HCT116 (cell line): Measurements from ENCODE around the gene DKK3. TPM values are rescaled to one million over a fixed set of nuclear protein-coding genes. Genes with fewer than 3 reads are reported as not detected.

Experiments used
- ATAC-seq: fragments of 200-7000 bp; cut with Tn5 transposase; 2 replicates; pipeline ENCODE4 v1.9.1; 2020; ENCODE audit warnings: mild to moderate bottlenecking, moderate library complexity
- BruUV-seq: library from RNA; stranded (reverse); fragments of 400-500 nt; replicated peaks from 2 replicates; lab custom pipeline; 2021; lab: Mats Ljungman, UMichigan
- CTCF ChIA-PET: fragments of 300-600 bp; sonication (Branson Sonifier 250); formaldehyde crosslinking; loops from one replicate; lab custom pipeline; 2021; ENCODE audit warnings: antibody characterized with exemption; lab: Charles Lee
- POLR2A ChIA-PET: fragments of 300-600, 350-600 bp; sonication (Branson Sonifier 250); formaldehyde crosslinking; loops from one replicate; lab custom pipeline; 2021; ENCODE audit warnings: antibody characterized with exemption; lab: Charles Lee
- RAD21 ChIA-PET, 2 experiments: fragments of 300-600 bp; sonication (Branson Sonifier 250); formaldehyde crosslinking; loops; one replicate each; lab custom pipeline; 2023; ENCODE audit warnings: low total read pairs in 2 of 2; ENCODE audit not compliant: uncharacterized antibody in 2 of 2, unreplicated experiment in 2 of 2, low non-redundant PET in 1 of 2; lab: Charles Lee
- DNase-seq: peaks from one replicate; pipeline ENCODE4 v3.0.0-alpha.2; 2010; ENCODE audit warnings: low read depth, low spot score
- H2AFZ ChIP-seq: fragments of 200-600 bp; shearing (Covaris generic), sonication (generic); 2 replicates; pipeline ENCODE4 v1.6.1; 2017; ENCODE audit warnings: low read depth, mixed run types, mixed read lengths, antibody characterized with exemption, low read length; ENCODE audit not compliant: poor library complexity, severe bottlenecking
- H3K27ac ChIP-seq: 2 replicates; pipeline ENCODE4 v1.5.1; 2012; ENCODE audit warnings: low read depth, low read length
- H3K27me3 ChIP-seq: fragments of 200-600 bp; sonication (generic); 2 replicates; pipeline ENCODE4 v1.6.1; 2016; ENCODE audit warnings: mixed run types, low read length, mixed read lengths; ENCODE audit not compliant: insufficient read depth
- H3K36me3 ChIP-seq, 2 experiments: fragments of 200-500 bp in 1 of 2; fragments of 200-600 bp in 1 of 2; sonication (Bioruptor generic) in 1 of 2; sonication (generic) in 1 of 2; 2 replicates each; pipeline versions ENCODE4 v1.5.1 to v1.6.1; 2014 to 2016; ENCODE audit warnings: low read length in 2 of 2, inconsistent platforms in 1 of 2, mixed read lengths in 1 of 2, mixed run types in 1 of 2; ENCODE audit not compliant: insufficient read depth in 2 of 2, control insufficient read depth in 1 of 2
- H3K4me1 ChIP-seq, 2 experiments: fragments of 200-600 bp in 1 of 2; sonication (generic) in 1 of 2; 2 replicates each; pipeline versions ENCODE4 v1.5.1 to v1.6.1; 2012 to 2017; ENCODE audit warnings: low read length in 2 of 2, inconsistent platforms in 1 of 2, mild to moderate bottlenecking in 1 of 2, mixed read lengths in 1 of 2, mixed run types in 1 of 2, moderate library complexity in 1 of 2; ENCODE audit not compliant: insufficient read depth in 2 of 2, control insufficient read depth in 1 of 2
- H3K4me2 ChIP-seq: fragments of 200-600 bp; sonication (generic); 2 replicates; pipeline ENCODE4 v1.6.1; 2017; ENCODE audit warnings: mixed run types, low read length, mixed read lengths
- H3K4me3 ChIP-seq, 2 experiments: fragments of 200-600 bp in 1 of 2; sonication (generic) in 1 of 2; replicated peaks in 1 of 2; 2 replicates each; pipeline ENCODE4 v1.5.1; 2011 to 2016; ENCODE audit warnings: low read length in 2 of 2, control low read depth in 1 of 2, low read depth in 1 of 2, mild to moderate bottlenecking in 1 of 2, mixed read lengths in 1 of 2, mixed run types in 1 of 2
- H3K79me2 ChIP-seq: fragments of 200-600 bp; sonication (generic); 2 replicates; pipeline ENCODE4 v1.6.1; 2017; ENCODE audit warnings: mild to moderate bottlenecking, mixed run types, low read length, moderate library complexity, mixed read lengths; ENCODE audit not compliant: insufficient read depth
- H3K9ac ChIP-seq: fragments of 200-600 bp; sonication (generic); 2 replicates; pipeline ENCODE4 v1.6.1; 2016; ENCODE audit warnings: low read length, mixed read lengths
- H3K9me2 ChIP-seq: fragments of 200-600 bp; sonication (generic), shearing (Covaris generic); 2 replicates; pipeline ENCODE4 v1.6.1; 2017; ENCODE audit warnings: mixed run types, mild to moderate bottlenecking, moderate library complexity; ENCODE audit not compliant: insufficient read depth
- H3K9me3 ChIP-seq, 2 experiments: fragments of 200-500 bp in 1 of 2; fragments of 200-600 bp in 1 of 2; sonication (Bioruptor generic) in 1 of 2; sonication (generic) in 1 of 2; 2 replicates each; pipeline ENCODE4 v1.6.1; 2014 to 2017; ENCODE audit warnings: low read length in 2 of 2, mixed read lengths in 2 of 2, inconsistent platforms in 1 of 2, low read depth in 1 of 2, mild to moderate bottlenecking in 1 of 2, mixed run types in 1 of 2, moderate library complexity in 1 of 2; ENCODE audit not compliant: control insufficient read depth in 1 of 2, insufficient read depth in 1 of 2
- H4K20me1 ChIP-seq: fragments of 200-600 bp; sonication (generic), shearing (Covaris generic); 2 replicates; pipeline ENCODE4 v1.6.1; 2017; ENCODE audit warnings: mixed run types, mild to moderate bottlenecking, moderate library complexity; ENCODE audit not compliant: insufficient read depth
- ATF3 ChIP-seq: IDR thresholded peaks from 2 replicates; pipeline ENCODE4 v1.6.1; 2012
- CBX3 ChIP-seq: IDR thresholded peaks from 2 replicates; pipeline ENCODE4 v1.6.1; 2012; ENCODE audit warnings: low read depth
- EGR1 ChIP-seq: IDR thresholded peaks from 2 replicates; pipeline ENCODE4 v1.6.1; 2012; ENCODE audit warnings: low read depth
- ELF1 ChIP-seq: IDR thresholded peaks from 2 replicates; pipeline ENCODE4 v1.6.1; 2012; ENCODE audit warnings: low read depth, borderline replicate concordance
- EZH2 ChIP-seq: fragments of 200-600 bp; sonication (generic); IDR thresholded peaks from 2 replicates; pipeline ENCODE4 v1.6.1; 2017; ENCODE audit warnings: antibody characterized with exemption, mixed run types
- JUND ChIP-seq: IDR thresholded peaks from 2 replicates; pipeline ENCODE4 v1.6.1; 2012
- POLR2AphosphoS5 ChIP-seq: IDR thresholded peaks from 2 replicates; pipeline ENCODE4 v1.6.1; 2011; ENCODE audit warnings: mild to moderate bottlenecking, low read depth, low read length, moderate library complexity
- REST ChIP-seq: IDR thresholded peaks from 2 replicates; pipeline ENCODE4 v1.6.1; 2012; ENCODE audit warnings: low read depth
- SP1 ChIP-seq: IDR thresholded peaks from 2 replicates; pipeline ENCODE4 v1.6.1; 2012; ENCODE audit warnings: low read depth
- SRF ChIP-seq: IDR thresholded peaks from 2 replicates; pipeline ENCODE4 v1.6.1; 2012; ENCODE audit warnings: low read depth
- ZFX ChIP-seq: fragments of 450-650 bp; IDR thresholded peaks from 2 replicates; pipeline ENCODE4 v1.6.1; 2017
- intact Hi-C: fragments of 100-400 bp; cut with micrococcal nuclease; formaldehyde crosslinking; loops from 2 replicates; pipeline ENCODE4 v1.10.0; 2022
- total RNA-seq: library from RNA; stranded (reverse); gene quantifications from one replicate; pipeline ENCODE4 v1.2.1, GENCODE V29; 2021; ENCODE audit not compliant: unreplicated experiment
- TF ChIP-seq, protein P1 (sequence below): IDR thresholded peaks from 2 replicates; pipeline ENCODE4 v1.6.1; 2012

The DKK3 gene
- total RNA-seq, 1 experiment from 2014 or later, result 0.49 TPM

DNA sequence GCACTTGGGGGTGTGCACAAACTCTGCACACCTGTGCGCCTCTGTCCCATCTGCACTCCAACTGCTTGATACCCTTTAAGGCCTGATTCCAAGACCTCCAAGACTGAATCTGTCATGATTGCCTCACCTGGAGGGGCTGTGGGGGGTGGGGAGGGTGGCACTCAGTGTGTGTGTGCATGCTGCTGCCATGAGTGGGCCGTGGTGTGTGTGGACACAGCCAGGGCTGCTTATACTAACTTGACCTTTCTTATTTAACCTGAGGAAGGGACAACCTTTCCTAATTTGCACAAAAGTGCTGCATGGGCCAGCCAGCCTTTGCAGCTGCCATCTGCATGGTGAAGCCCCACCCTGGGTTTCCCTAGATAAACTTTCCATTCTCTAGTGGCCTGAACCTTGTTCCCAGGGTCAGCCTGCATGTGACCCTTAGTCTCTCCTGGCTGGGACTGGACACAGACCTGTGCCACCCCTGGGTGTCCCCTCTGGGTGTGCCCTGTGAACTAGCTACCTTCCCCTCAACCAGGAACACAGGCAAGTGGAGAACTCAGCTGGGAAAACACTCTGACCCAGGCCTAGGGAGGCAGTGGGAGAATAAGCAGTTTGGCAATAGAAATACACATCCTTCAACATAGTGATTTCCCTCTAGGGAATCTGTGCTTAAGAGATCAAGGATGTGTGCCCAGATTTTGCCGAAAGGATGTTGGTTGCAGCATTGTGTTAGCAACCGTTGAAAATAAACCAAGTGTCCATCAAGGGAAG lies 45.4 kb upstream of the DKK3 start:
- no peak overlapping the region for H3K9ac ChIP-seq
- POLR2A ChIA-PET, result no interaction called here
- CTCF ChIA-PET, result interaction anchor here (0.8 to 1.5 kb wide), 5 partner anchors 9 to 231 kb away, joined by 3 to 17 read pairs (median 4); no protein-coding TSS in a partner anchor
- BruUV-seq, result no TSS peak
- no peaks in the 10 kb centered on the region for H3K27me3 ChIP-seq
- ATAC-seq, result no peak
- H2AFZ ChIP-seq, result no peak overlapping the region
- H3K27ac ChIP-seq, result no peak overlapping the region
- intact Hi-C loops, result no loop called here
- no peak overlapping the region for H3K4me2 ChIP-seq
- H3K9me2 ChIP-seq, result no peaks in the 10 kb centered on the region
- no peaks in the 10 kb centered on the region for H3K79me2 ChIP-seq
- no peaks in the 10 kb centered on the region for H3K4me1 ChIP-seq
- H3K4me3 ChIP-seq, result no peak overlapping the region
- no peaks in the 10 kb centered on the region for H4K20me1 ChIP-seq
- DNase-seq, result no peak
- no peaks in the 10 kb centered on the region for H3K9me3 ChIP-seq
- no peaks in the 10 kb centered on the region for H3K36me3 ChIP-seq
- TF ChIP-seq JUND (no peak), SP1 (no peak), CBX3 (no peak), SRF (no peak), POLR2AphosphoS5 (no peak), ZFX (no peak), ATF3 (no peak), REST (no peak), ELF1 (no peak), EGR1 (no peak), EZH2 (no peak)
- TF ChIP-seq, protein P1, sequence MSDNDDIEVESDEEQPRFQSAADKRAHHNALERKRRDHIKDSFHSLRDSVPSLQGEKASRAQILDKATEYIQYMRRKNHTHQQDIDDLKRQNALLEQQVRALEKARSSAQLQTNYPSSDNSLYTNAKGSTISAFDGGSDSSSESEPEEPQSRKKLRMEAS, result no peak
- TF ChIP-seq, all 23 proteins: peak for 0
- RAD21 ChIA-PET, result interaction anchor here in 1 of 2 experiments (0.5 to 1.3 kb wide), 3 partner anchors 31 to 229 kb away, joined by 3 to 5 read pairs (median 3); no protein-coding TSS in a partner anchor
